Kidney epithelial cell (primary cell): Measurements from ENCODE around the gene CCDC88B. TPM values are rescaled to one million over a fixed set of nuclear protein-coding genes. Genes with fewer than 3 reads are reported as not detected.

ENCODE experiments used
- DNase-seq: peaks from one replicate; pipeline ENCODE4 v3.0.0-alpha.2; 2010; ENCODE audit warnings: low read depth
- H3K27me3 ChIP-seq: 2 replicates; pipeline ENCODE4 v1.6.0; 2011; ENCODE audit warnings: low read length; ENCODE audit not compliant: control insufficient read depth, insufficient read depth
- H3K36me3 ChIP-seq: 2 replicates; pipeline ENCODE4 v1.5.1; 2011; ENCODE audit warnings: low read length; ENCODE audit not compliant: control insufficient read depth, insufficient read depth
- H3K4me3 ChIP-seq: 2 replicates; pipeline ENCODE4 v1.5.1; 2011; ENCODE audit warnings: low read depth, mild to moderate bottlenecking, control low read depth, low read length
- total RNA-seq: library from RNA; depleted of rRNA; stranded (reverse); fragments of >200 nt; gene quantifications from 2 replicates; pipeline ENCODE4 v1.2.3, GENCODE V29; 2015
- TF ChIP-seq, protein P1 (sequence below): IDR thresholded peaks from 2 replicates; pipeline ENCODE4 v1.5.1; 2011; ENCODE audit warnings: mild to moderate bottlenecking, moderate library complexity, low read length, control low read depth, inconsistent platforms; ENCODE audit not compliant: insufficient read depth, poor library complexity, severe bottlenecking

Gene CCDC88B
- total RNA-seq, 1 donor from 2014 or later, result 1.3 TPM

DNA sequence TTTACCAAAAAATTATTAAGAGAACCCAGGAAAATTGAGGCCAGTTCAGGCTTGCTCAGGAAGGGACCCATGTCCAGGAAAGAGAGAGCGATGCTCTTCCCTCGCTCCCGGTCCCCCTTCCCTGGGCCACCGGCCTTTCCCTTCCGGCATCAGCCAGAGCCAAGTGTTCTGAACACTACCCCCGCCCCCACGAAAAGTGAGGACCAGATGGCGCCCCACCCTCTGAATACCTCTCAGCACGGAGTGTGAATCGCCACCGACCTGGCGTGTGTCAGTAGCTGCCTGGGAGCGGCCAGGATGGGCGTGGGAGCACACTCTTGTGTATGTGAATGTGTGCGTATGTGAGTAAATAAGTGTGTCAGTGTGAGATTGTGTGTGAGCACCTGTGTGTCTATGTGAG lies 39.2 kb downstream of the CCDC88B start:
- H3K36me3 ChIP-seq, result no peaks in the 10 kb centered on the region
- peaks cover 13% of the 10 kb centered on the region for H3K27me3 ChIP-seq
- no peak for DNase-seq
- TF ChIP-seq, protein P1, sequence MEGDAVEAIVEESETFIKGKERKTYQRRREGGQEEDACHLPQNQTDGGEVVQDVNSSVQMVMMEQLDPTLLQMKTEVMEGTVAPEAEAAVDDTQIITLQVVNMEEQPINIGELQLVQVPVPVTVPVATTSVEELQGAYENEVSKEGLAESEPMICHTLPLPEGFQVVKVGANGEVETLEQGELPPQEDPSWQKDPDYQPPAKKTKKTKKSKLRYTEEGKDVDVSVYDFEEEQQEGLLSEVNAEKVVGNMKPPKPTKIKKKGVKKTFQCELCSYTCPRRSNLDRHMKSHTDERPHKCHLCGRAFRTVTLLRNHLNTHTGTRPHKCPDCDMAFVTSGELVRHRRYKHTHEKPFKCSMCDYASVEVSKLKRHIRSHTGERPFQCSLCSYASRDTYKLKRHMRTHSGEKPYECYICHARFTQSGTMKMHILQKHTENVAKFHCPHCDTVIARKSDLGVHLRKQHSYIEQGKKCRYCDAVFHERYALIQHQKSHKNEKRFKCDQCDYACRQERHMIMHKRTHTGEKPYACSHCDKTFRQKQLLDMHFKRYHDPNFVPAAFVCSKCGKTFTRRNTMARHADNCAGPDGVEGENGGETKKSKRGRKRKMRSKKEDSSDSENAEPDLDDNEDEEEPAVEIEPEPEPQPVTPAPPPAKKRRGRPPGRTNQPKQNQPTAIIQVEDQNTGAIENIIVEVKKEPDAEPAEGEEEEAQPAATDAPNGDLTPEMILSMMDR, result no peak
- no peak overlapping the region for H3K4me3 ChIP-seq

DNA sequence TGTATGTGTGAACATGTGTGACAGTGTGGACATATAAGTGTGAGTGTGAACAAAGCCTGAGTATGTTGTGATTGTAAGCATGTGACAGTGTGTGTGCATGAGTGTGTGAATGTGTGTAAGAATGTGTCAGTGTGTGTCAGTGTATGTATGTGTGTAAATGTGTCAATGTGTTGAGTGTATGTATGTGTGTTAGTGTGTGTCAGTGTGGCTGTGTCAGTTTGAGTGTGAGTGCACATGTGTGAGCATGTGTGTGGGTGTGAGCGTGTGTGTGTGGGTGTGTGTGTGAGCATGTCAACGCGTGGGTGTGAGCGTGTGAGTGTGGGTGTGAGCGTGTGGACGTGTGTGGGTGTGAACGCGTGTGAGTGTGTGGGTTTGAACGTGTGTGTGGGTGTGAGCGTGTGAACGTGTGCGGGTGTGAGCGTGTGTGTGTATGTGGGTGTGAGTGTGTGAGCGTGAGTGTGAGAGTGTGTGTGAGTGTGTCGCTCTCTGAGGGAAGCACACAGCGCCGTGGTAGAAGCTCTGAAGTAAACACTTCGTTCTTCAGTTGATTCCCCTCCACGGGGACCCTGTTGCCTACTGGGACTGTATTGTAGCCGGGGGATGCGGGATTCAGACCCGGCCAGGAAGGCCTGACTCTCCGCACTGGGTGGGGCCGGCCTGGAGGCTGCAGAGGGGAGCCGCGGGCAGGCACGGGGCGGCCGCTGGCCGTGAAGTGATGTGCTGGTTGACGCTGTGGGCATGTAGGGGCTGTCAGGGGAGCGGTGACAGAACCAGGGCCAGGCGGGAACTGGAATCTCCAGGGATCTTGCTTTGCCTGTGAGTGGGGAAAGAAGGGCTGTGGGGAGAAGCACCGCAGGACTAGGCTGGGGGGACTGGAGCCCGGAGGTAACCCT lies 40.1 kb downstream of the CCDC88B start:
- DNase-seq, result no peak
- TF ChIP-seq, protein P1, result no peak
- H3K4me3 ChIP-seq, result no peak overlapping the region
- H3K36me3 ChIP-seq, result no peaks in the 10 kb centered on the region
- peaks cover 13% of the 10 kb centered on the region for H3K27me3 ChIP-seq

DNA sequence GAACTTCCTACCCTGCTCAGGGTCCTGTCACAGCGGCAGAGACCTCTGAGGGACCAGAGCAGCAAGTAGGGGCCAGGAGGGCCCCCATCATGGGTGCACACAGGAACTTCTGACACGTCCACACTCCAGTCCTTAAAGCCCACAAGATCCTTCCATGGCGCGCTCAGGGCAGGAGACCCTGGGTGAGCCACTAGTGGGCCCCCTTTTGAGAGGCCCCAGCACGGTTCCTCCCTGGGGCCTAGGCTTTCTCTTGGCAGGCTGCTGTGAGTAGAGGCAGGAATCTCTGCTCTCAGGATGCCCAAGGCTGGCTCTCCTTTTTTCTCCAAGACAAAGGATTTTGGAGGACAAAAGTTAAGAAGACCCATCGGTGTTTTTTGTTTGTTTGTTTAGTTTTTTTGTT lies 41.3 kb downstream of the CCDC88B start:
- Histone ChIP-seq H3K36me3 (no peaks in the 10 kb centered on the region), H3K27me3 (peaks cover 15% of the 10 kb centered on the region), H3K4me3 (no peak overlapping the region)
- no peak for DNase-seq
- TF ChIP-seq, protein P1, result no peak

DNA sequence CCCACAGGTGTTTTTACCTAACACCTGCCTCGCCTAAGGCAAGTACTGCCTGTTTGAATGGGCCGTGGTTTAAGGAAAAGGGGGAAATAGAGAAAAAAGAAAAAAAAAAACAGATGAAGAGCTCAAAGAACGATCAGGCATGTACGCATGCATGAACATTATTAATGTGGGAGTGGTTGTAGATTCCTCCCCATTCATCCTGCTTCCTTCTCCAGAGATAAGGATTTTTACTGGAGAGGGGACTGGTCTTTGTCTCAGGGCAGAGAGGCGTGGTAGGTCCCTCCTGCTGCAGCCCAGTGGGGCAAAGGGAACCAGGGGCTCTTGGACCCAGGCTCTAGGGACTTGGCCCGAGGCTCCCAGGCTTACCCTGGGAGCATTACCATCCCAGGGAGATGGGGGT lies 42.0 kb downstream of the CCDC88B start:
- peaks cover 15% of the 10 kb centered on the region for H3K27me3 ChIP-seq
- DNase-seq, result no peak
- TF ChIP-seq, protein P1, result no peak

DNA sequence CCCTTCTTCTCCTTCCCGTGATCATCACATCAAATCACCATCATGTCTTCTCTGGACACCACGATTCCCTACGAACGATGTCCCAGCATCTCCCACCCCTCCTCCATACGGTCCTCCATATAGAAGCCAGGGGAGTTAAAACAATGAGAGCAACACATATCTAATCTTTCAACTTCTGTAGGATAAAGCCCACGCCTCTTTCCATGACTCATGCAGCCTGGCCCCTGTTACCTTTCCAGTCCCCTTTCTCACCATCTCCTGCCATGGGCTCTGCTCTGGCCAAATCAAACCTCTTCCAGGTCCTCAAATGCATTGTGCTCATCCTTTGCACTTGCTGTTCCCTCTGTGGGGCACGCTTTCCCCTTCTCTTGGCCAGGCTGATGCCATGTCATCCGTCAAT lies 42.6 kb downstream of the CCDC88B start:
- H3K4me3 ChIP-seq, result no peak overlapping the region
- no peak for DNase-seq
- TF ChIP-seq, protein P1, result no peak
- no peaks in the 10 kb centered on the region for H3K36me3 ChIP-seq
- H3K27me3 ChIP-seq, result peaks cover 15% of the 10 kb centered on the region

More for the DNA sequence above, 42.0 kb downstream of the CCDC88B start:
- Histone ChIP-seq H3K4me3 (no peak overlapping the region), H3K36me3 (no peaks in the 10 kb centered on the region)
